Common myeloid progenitor, CD34-positive (primary cell): ENCODE data around the gene SLC41A1.

ENCODE experiments used
- CTCF ChIA-PET: fragments of 350-600 bp; sonication (Branson Sonifier 250); formaldehyde crosslinking; loops from one replicate; lab custom pipeline; 2021; ENCODE audit warnings: antibody characterized with exemption; lab: Charles Lee
- POLR2A ChIA-PET: fragments of 350-600 bp; sonication (Branson Sonifier 250); formaldehyde crosslinking; loops from one replicate; lab custom pipeline; 2021; ENCODE audit warnings: antibody characterized with exemption; lab: Charles Lee
- DNase-seq, 3 donors: peaks; one replicate each; pipeline versions ENCODE4 v3.0.0 to v3.0.0-alpha.2; 2013
- H3K27ac ChIP-seq, 2 experiments: 1 replicate in 1 of 2; 2 replicates in 1 of 2; pipeline ENCODE4 v1.7.0; 2013; ENCODE audit warnings: inconsistent platforms in 2 of 2, low read length in 2 of 2, mild to moderate bottlenecking in 2 of 2, low read depth in 1 of 2, moderate library complexity in 1 of 2; ENCODE audit not compliant: severe bottlenecking in 2 of 2, insufficient read depth in 1 of 2, poor library complexity in 1 of 2
- H3K27me3 ChIP-seq, 5 experiments: replicated peaks in 2 of 5; 1 replicate in 3 of 5; 2 replicates in 2 of 5; pipeline versions ENCODE4 v1.6.1 to v1.7.0; 2013; ENCODE audit warnings: low read length in 4 of 5, mild to moderate bottlenecking in 2 of 5, moderate library complexity in 2 of 5, inconsistent platforms in 1 of 5; ENCODE audit not compliant: insufficient read depth in 5 of 5, control insufficient read depth in 4 of 5
- H3K36me3 ChIP-seq, 4 experiments: 1 replicate in 2 of 4; 2 replicates in 2 of 4; pipeline versions ENCODE4 v1.6.1 to v1.7.0; 2013; ENCODE audit warnings: low read length in 3 of 4, control low read depth in 1 of 4, mild to moderate bottlenecking in 1 of 4; ENCODE audit not compliant: control insufficient read depth in 4 of 4, insufficient read depth in 4 of 4
- H3K4me1 ChIP-seq, 4 experiments: 1 replicate in 3 of 4; 2 replicates in 1 of 4; pipeline versions ENCODE4 v1.6.1 to v1.7.1; 2013; ENCODE audit warnings: low read length in 3 of 4, mild to moderate bottlenecking in 3 of 4, control low read depth in 1 of 4, inconsistent platforms in 1 of 4, moderate library complexity in 1 of 4; ENCODE audit not compliant: control insufficient read depth in 4 of 4, insufficient read depth in 4 of 4; ENCODE audit errors: control extremely low read depth in 1 of 4
- H3K4me3 ChIP-seq, 7 experiments: 1 replicate in 4 of 7; 2 replicates in 3 of 7; pipeline versions ENCODE4 v1.5.1 to v1.7.0; 2013; ENCODE audit warnings: mild to moderate bottlenecking in 7 of 7, low read length in 6 of 7, moderate library complexity in 6 of 7, inconsistent platforms in 2 of 7, low read depth in 2 of 7, control low read depth in 1 of 7; ENCODE audit not compliant: insufficient read depth in 4 of 7, control insufficient read depth in 1 of 7; ENCODE audit errors: extremely low read depth in 1 of 7
- H3K9me3 ChIP-seq, 5 experiments: 1 replicate in 4 of 5; 2 replicates in 1 of 5; pipeline versions ENCODE4 v1.6.1 to v1.7.1; 2013; ENCODE audit warnings: low read length in 4 of 5, mild to moderate bottlenecking in 2 of 5, inconsistent platforms in 1 of 5, low read depth in 1 of 5, moderate library complexity in 1 of 5; ENCODE audit not compliant: control insufficient read depth in 4 of 5, insufficient read depth in 2 of 5; ENCODE audit errors: control extremely low read depth in 1 of 5
- WGBS: methylation state at CpG from one replicate; pipeline ENCODE4 v1.1.5; 2013; ENCODE audit not compliant: insufficient coverage; 5-methylcytosine and 5-hydroxymethylcytosine counted together

Gene SLC41A1

DNA sequence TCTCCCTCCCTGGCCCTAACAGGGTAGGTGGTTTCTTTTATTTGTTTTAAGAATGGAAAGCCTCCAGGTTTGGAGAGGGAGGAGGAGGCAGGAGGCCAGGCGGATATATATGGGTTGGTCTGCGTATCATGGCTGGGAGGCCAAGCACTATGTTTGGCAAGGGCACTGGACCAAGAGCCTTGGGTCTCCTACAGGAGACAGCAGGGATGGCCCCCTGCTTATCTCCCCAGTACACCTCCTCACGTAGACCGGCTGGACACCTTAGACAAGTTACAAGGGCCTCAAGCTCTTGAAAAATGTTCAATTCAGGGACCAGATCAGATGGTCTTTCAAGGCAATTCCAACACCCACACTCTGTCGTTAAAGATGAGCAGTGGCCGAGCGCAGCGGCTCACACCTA lies 10.9 kb downstream of the SLC41A1 start:
- H3K9me3 ChIP-seq: no peaks in the 10 kb centered on the region
- no peaks in the 10 kb centered on the region for H3K27me3 ChIP-seq
- H3K4me1 ChIP-seq: peaks cover 0 to 8% (median 0%) of the 10 kb centered on the region in 4 experiments
- no peak for DNase-seq
- 94% methylated on average over 4 of the region's 8 CpGs for WGBS
- peaks cover 2 to 36% (median 16%) of the 10 kb centered on the region in 4 experiments for H3K36me3 ChIP-seq
- H3K4me3 ChIP-seq: no peak overlapping the region
- CTCF ChIA-PET: interaction anchor here (0.9 to 1.7 kb wide), 2 partner anchors 11 to 175 kb away, joined by 3 to 6 read pairs; no protein-coding TSS in a partner anchor
- no peak overlapping the region for H3K27ac ChIP-seq
- POLR2A ChIA-PET: no interaction called here

GRCh38 chr1:205800981-205801703 lies 11.9 kb downstream of the SLC41A1 start:
- WGBS: 100% methylated on average over 3 of the region's 7 CpGs
- H3K27me3 ChIP-seq: no peaks in the 10 kb centered on the region
- POLR2A ChIA-PET: no interaction called here

GRCh38 chr1:205800427-205800826 lies 12.6 kb downstream of the SLC41A1 start:
- H3K9me3 ChIP-seq: no peaks in the 10 kb centered on the region
- ChIA-PET CTCF (interaction anchor here (1.1 to 1.7 kb wide), 3 partner anchors 9 to 177 kb away, joined by 4 to 6 read pairs (median 6); no protein-coding TSS in a partner anchor), POLR2A (no interaction called here)
- 98% methylated on average over 6 of the region's 7 CpGs for WGBS
- no peak overlapping the region for H3K4me3 ChIP-seq
- no peak overlapping the region for H3K27ac ChIP-seq
- no peaks in the 10 kb centered on the region for H3K27me3 ChIP-seq
- peaks cover 5 to 53% (median 24%) of the 10 kb centered on the region in 4 experiments for H3K36me3 ChIP-seq
- peaks cover 0 to 3% (median 0%) of the 10 kb centered on the region in 4 experiments for H3K4me1 ChIP-seq
- no peak for DNase-seq

More at GRCh38 chr1:205800981-205801703, 11.9 kb downstream of the SLC41A1 start:
- Histone ChIP-seq H3K36me3 (peaks cover 5 to 46% (median 19%) of the 10 kb centered on the region in 4 experiments), H3K27ac (no peak overlapping the region), H3K9me3 (no peaks in the 10 kb centered on the region), H3K4me3 (no peak overlapping the region), H3K4me1 (peaks cover 0 to 8% (median 0%) of the 10 kb centered on the region in 4 experiments)
- CTCF ChIA-PET: interaction anchor here (0.9 to 1.7 kb wide), 3 partner anchors 10 to 176 kb away, joined by 3 to 6 read pairs (median 6); no protein-coding TSS in a partner anchor
- no peak for DNase-seq

GRCh38 chr1:205798577-205798976 lies 14.4 kb downstream of the SLC41A1 start:
- CTCF ChIA-PET: no interaction called here
- H3K27me3 ChIP-seq: no peaks in the 10 kb centered on the region
- no peak for DNase-seq
- H3K4me1 ChIP-seq: no peaks in the 10 kb centered on the region
- no peaks in the 10 kb centered on the region for H3K9me3 ChIP-seq
- no peak overlapping the region for H3K4me3 ChIP-seq
- H3K36me3 ChIP-seq: peaks cover 9 to 67% (median 30%) of the 10 kb centered on the region in 4 experiments
- POLR2A ChIA-PET: no interaction called here
- WGBS: 82% methylated on average over 5 of the region's 5 CpGs
- no peak overlapping the region for H3K27ac ChIP-seq

DNA sequence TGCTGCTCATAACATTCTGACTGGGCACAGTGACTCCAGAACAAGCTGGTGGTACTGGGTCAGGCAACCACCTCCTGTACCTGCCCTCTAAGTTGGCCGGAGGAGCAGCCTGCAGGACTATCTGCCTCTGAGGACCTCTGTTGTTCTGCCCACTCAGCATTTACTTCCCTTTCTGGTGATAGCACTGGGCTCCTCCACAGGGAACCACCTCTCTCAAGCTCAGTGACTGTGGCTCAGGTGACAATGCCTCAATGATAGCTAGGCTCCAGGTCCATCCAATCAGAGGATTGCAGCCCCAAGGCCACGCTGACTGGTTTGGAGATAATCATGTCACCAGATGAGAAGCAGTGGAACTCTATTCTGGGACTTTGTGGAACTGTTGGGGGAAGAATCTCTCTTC lies 15.8 kb downstream of the SLC41A1 start:
- 95% methylated on average over 2 of the region's 2 CpGs for WGBS
- DNase-seq: no peak
- ChIA-PET POLR2A (interaction anchor here (0.6 kb wide), 1 partner anchor 313 kb away, joined by 3 read pairs; no protein-coding TSS in a partner anchor), CTCF (interaction anchor here (0.6 to 10.6 kb wide), 5 partner anchors 9 to 184 kb away, joined by 3 to 173 read pairs (median 3); no protein-coding TSS in a partner anchor)
- no peak overlapping the region for H3K4me3 ChIP-seq
- H3K9me3 ChIP-seq: no peaks in the 10 kb centered on the region
- H3K4me1 ChIP-seq: no peaks in the 10 kb centered on the region
- H3K36me3 ChIP-seq: peaks cover 9 to 75% (median 30%) of the 10 kb centered on the region in 4 experiments
- no peaks in the 10 kb centered on the region for H3K27me3 ChIP-seq
- H3K27ac ChIP-seq: no peak overlapping the region

DNA sequence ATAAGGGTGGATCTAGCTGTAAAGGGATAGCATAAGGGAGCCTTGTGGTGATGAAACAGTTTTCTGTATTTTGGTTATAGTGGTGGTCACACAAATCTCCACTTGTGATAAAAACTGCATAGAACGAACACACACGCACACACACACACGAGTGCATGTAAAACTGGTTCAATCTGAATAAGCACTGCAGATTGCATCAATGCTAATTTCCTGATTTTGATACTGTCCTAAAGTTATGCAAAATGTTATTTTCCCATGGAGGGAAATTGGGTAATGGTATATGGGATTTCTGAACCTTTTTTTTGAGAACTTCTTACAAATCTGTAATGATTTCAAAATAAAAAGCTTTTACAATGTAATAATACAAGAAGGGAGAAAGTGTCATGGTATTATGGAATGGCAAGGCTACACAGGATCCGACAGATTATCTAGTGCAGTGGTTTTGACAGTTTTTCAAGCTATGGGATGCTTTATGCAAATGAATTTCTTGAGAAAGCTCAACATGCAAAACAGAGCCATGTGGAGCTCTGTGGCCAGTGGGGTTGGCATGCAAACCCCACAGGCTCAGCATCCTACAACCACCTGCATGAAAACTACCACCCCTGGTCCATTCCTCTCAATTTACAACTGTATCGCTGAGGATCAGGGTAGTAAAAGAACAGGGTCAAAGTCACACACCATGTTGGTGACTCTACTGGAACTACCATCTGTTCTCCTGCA lies 18.8 kb downstream of the SLC41A1 start:
- Histone ChIP-seq H3K9me3 (no peaks in the 10 kb centered on the region), H3K36me3 (peaks cover 12 to 72% (median 29%) of the 10 kb centered on the region in 4 experiments), H3K27me3 (no peaks in the 10 kb centered on the region), H3K4me1 (no peaks in the 10 kb centered on the region), H3K4me3 (no peak overlapping the region), H3K27ac (no peak overlapping the region)
- POLR2A ChIA-PET: no interaction called here
- no peak for DNase-seq
- 90% methylated on average over 2 of the region's 5 CpGs for WGBS
- CTCF ChIA-PET: interaction anchor here (0.7 to 10.6 kb wide), 14 partner anchors 11 to 187 kb away, joined by 3 to 173 read pairs (median 6); partner anchors contain the start of gene PM20D1
